ENCODE measurements around the gene WNK3. TPM values are rescaled to one million over a fixed set of nuclear protein-coding genes. Genes with fewer than 3 reads are reported as not detected.

Gene WNK3
- total RNA-seq, 1 donor from 2014 or later: 6.0 TPM

GRCh38 chrX:54288968-54289367, 68.9 kb downstream of the WNK3 start:
- Mint-ChIP-seq H3K4me1 (ENCODE audit: low read depth) (no peaks in the 10 kb centered on the region), H3K27me3 (ENCODE audit: low read depth) (no peaks in the 10 kb centered on the region), H3K4me3 (ENCODE audit: unreplicated experiment) (no peak overlapping the region), H3K9me3 (ENCODE audit: low read depth) (peaks cover 5% of the 10 kb centered on the region), H3K36me3 (ENCODE audit: low read depth) (peaks cover 6% of the 10 kb centered on the region), H3K27ac (ENCODE audit: unreplicated experiment) (no peak overlapping the region)
- TF ChIP-seq, protein P1, sequence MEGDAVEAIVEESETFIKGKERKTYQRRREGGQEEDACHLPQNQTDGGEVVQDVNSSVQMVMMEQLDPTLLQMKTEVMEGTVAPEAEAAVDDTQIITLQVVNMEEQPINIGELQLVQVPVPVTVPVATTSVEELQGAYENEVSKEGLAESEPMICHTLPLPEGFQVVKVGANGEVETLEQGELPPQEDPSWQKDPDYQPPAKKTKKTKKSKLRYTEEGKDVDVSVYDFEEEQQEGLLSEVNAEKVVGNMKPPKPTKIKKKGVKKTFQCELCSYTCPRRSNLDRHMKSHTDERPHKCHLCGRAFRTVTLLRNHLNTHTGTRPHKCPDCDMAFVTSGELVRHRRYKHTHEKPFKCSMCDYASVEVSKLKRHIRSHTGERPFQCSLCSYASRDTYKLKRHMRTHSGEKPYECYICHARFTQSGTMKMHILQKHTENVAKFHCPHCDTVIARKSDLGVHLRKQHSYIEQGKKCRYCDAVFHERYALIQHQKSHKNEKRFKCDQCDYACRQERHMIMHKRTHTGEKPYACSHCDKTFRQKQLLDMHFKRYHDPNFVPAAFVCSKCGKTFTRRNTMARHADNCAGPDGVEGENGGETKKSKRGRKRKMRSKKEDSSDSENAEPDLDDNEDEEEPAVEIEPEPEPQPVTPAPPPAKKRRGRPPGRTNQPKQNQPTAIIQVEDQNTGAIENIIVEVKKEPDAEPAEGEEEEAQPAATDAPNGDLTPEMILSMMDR (IDR thresholded peaks at IDR 0.05): no peak
- no peak for DNase-seq (ENCODE audit: low spot score)

GRCh38 chrX:54288277-54288676, 69.6 kb downstream of the WNK3 start:
- Mint-ChIP-seq H3K27me3 (ENCODE audit: low read depth) (no peaks in the 10 kb centered on the region), H3K4me3 (ENCODE audit: unreplicated experiment) (no peak overlapping the region), H3K4me1 (ENCODE audit: low read depth) (no peaks in the 10 kb centered on the region)

GRCh38 chrX:54281676-54282075, 76.2 kb downstream of the WNK3 start:
- TF ChIP-seq, protein P1 (IDR thresholded peaks at IDR 0.05): no peak
- no peaks in the 10 kb centered on the region for H3K36me3 Mint-ChIP-seq (ENCODE audit: low read depth)
- H3K4me3 Mint-ChIP-seq (ENCODE audit: unreplicated experiment): no peak overlapping the region
- peaks cover 19% of the 10 kb centered on the region for H3K9me3 Mint-ChIP-seq (ENCODE audit: low read depth)
- no peak for DNase-seq (ENCODE audit: low spot score)
- H3K27ac Mint-ChIP-seq (ENCODE audit: unreplicated experiment): no peak overlapping the region
- H3K27me3 Mint-ChIP-seq (ENCODE audit: low read depth): no peaks in the 10 kb centered on the region
- H3K4me1 Mint-ChIP-seq (ENCODE audit: low read depth): no peaks in the 10 kb centered on the region

More at GRCh38 chrX:54288277-54288676, 69.6 kb downstream of the WNK3 start:
- TF ChIP-seq, protein P1 (IDR thresholded peaks at IDR 0.05): no peak
- Mint-ChIP-seq H3K36me3 (ENCODE audit: low read depth) (peaks cover 6% of the 10 kb centered on the region), H3K27ac (ENCODE audit: unreplicated experiment) (no peak overlapping the region), H3K9me3 (ENCODE audit: low read depth) (peaks cover 8% of the 10 kb centered on the region)
- no peak for DNase-seq (ENCODE audit: low spot score)

- Mint-ChIP-seq H3K36me3 (ENCODE audit: low read depth) (no peaks in the 10 kb centered on the region), H3K27ac (ENCODE audit: unreplicated experiment) (no peak overlapping the region), H3K4me1 (ENCODE audit: low read depth) (no peaks in the 10 kb centered on the region), H3K27me3 (ENCODE audit: low read depth) (no peaks in the 10 kb centered on the region), H3K9me3 (ENCODE audit: low read depth) (peaks cover 22% of the 10 kb centered on the region), H3K4me3 (ENCODE audit: unreplicated experiment) (no peak overlapping the region)
- no peak for DNase-seq (ENCODE audit: low spot score)
- TF ChIP-seq, protein P1 (IDR thresholded peaks at IDR 0.05): no peak
Observed at GRCh38 chrX:54280466-54280865, 77.4 kb downstream of the WNK3 start.

- H3K9me3 Mint-ChIP-seq (ENCODE audit: low read depth): peaks cover 9% of the 10 kb centered on the region
Observed at GRCh38 chrX:54271664-54272063, 86.2 kb downstream of the WNK3 start.

More at GRCh38 chrX:54271664-54272063, 86.2 kb downstream of the WNK3 start:
- TF ChIP-seq, protein P1 (IDR thresholded peaks at IDR 0.05): no peak
- Mint-ChIP-seq H3K36me3 (ENCODE audit: low read depth) (no peaks in the 10 kb centered on the region), H3K4me3 (ENCODE audit: unreplicated experiment) (no peak overlapping the region), H3K4me1 (ENCODE audit: low read depth) (no peaks in the 10 kb centered on the region), H3K27me3 (ENCODE audit: low read depth) (no peaks in the 10 kb centered on the region), H3K27ac (ENCODE audit: unreplicated experiment) (no peak overlapping the region)
- DNase-seq (ENCODE audit: low spot score): no peak

Data from chondrocyte (in vitro differentiated cells).